Parathyroid adenoma (tissue), 2 donors: ENCODE data around the gene KCNN1.

Experiments used
- H2AFZ ChIP-seq: fragments of 300-600 bp; sonication (generic); one replicate; pipeline ENCODE4 v1.7.0; 2017; ENCODE audit warnings: antibody characterized with exemption, mild to moderate bottlenecking
- H3K27ac ChIP-seq: fragments of 300-600 bp; sonication (generic); one replicate; pipeline ENCODE4 v1.7.0; 2017
- H3K27me3 ChIP-seq: fragments of 300-600 bp; sonication (generic); one replicate; pipeline ENCODE4 v1.7.0; 2017; ENCODE audit warnings: low read length; ENCODE audit not compliant: control insufficient read depth, insufficient read depth
- H3K36me3 ChIP-seq: fragments of 300-600 bp; sonication (generic); one replicate; pipeline ENCODE4 v1.7.0; 2017; ENCODE audit warnings: low read length; ENCODE audit not compliant: control insufficient read depth, insufficient read depth
- H3K4me1 ChIP-seq: fragments of 300-600 bp; sonication (generic); one replicate; pipeline ENCODE4 v1.7.0; 2017; ENCODE audit warnings: control low read depth
- H3K4me2 ChIP-seq: fragments of 300-600 bp; sonication (generic); one replicate; pipeline ENCODE4 v1.7.0; 2017; ENCODE audit warnings: low read length
- H3K4me3 ChIP-seq: fragments of 300-600 bp; sonication (generic); one replicate; pipeline ENCODE4 v1.7.0; 2017; ENCODE audit warnings: low read depth, low read length
- H3K79me2 ChIP-seq: fragments of 300-600 bp; sonication (generic); one replicate; pipeline ENCODE4 v1.7.0; 2017; ENCODE audit warnings: control low read depth
- H3K9ac ChIP-seq: fragments of 300-600 bp; sonication (generic); one replicate; pipeline ENCODE4 v1.7.0; 2017; ENCODE audit warnings: mild to moderate bottlenecking
- H3K9me3 ChIP-seq: fragments of 300-600 bp; sonication (generic); one replicate; pipeline ENCODE4 v1.7.0; 2017; ENCODE audit warnings: low read length; ENCODE audit not compliant: control insufficient read depth
- TF ChIP-seq, protein P1 (sequence below): fragments of 300-600 bp; sonication (generic); IDR thresholded peaks from one replicate; pipeline ENCODE4 v1.7.0; 2017; ENCODE audit warnings: antibody characterized with exemption, mild to moderate bottlenecking
- donor health status: primary hyperparathyroidism.

The KCNN1 gene

DNA sequence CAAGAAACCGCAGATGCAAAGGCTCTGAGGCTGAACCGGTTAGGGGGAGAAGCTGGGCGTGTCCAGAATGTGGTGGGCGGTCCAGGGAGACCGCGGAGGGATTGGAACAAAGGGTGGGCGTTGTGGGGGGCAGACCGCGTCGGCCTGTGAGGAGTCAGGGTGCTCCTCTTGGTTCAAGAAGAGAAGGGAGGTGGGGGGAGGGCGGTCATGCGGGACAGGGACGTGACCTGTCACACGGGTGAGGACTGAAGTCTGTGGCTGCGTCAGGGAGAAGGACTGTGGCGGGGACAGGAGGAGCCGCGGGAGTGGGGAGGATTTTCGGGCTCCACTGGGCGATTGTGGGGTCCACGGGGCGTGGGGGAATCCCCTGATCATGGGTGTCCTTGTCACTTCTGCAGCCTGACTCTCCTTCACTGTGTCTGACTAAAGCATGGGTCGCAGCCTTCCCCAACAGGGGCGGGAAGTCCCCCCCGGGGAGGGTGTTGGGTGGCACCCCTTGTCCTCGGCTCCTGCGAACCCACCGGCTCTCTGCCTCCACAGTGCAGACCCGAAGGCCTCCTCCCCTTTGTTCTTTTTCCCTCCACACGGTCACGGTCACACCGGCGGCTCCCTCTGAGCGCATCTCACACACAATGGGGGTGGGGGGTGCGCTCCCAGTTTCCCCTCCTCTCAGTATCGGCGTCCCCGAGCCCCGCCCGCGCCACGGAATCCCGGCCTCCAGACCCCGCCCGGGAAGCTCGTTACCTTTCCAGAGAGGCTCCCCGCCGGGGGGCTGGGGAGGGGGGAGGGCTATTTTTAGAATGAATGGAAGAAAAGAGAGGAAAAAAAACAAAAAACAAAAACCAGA is 16.4 kb upstream of the KCNN1 start:
- no peak overlapping the region for H3K27ac ChIP-seq
- no peaks in the 10 kb centered on the region for H3K79me2 ChIP-seq
- TF ChIP-seq, protein P1, sequence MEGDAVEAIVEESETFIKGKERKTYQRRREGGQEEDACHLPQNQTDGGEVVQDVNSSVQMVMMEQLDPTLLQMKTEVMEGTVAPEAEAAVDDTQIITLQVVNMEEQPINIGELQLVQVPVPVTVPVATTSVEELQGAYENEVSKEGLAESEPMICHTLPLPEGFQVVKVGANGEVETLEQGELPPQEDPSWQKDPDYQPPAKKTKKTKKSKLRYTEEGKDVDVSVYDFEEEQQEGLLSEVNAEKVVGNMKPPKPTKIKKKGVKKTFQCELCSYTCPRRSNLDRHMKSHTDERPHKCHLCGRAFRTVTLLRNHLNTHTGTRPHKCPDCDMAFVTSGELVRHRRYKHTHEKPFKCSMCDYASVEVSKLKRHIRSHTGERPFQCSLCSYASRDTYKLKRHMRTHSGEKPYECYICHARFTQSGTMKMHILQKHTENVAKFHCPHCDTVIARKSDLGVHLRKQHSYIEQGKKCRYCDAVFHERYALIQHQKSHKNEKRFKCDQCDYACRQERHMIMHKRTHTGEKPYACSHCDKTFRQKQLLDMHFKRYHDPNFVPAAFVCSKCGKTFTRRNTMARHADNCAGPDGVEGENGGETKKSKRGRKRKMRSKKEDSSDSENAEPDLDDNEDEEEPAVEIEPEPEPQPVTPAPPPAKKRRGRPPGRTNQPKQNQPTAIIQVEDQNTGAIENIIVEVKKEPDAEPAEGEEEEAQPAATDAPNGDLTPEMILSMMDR: no peak
- no peaks in the 10 kb centered on the region for H3K9me3 ChIP-seq
- no peaks in the 10 kb centered on the region for H3K27me3 ChIP-seq
- peaks cover 14% of the 10 kb centered on the region for H3K4me1 ChIP-seq
- H3K36me3 ChIP-seq: no peaks in the 10 kb centered on the region
- peak overlapping the region; percentile 10 for H2AFZ ChIP-seq
- peak overlapping the region; percentile 24 for H3K4me3 ChIP-seq
- H3K9ac ChIP-seq: no peak overlapping the region
- peak overlapping the region; percentile 71 for H3K4me2 ChIP-seq

- Histone ChIP-seq H3K27me3 (no peaks in the 10 kb centered on the region), H3K4me1 (peaks cover 14% of the 10 kb centered on the region), H3K9ac (no peak overlapping the region), H2AFZ (no peak overlapping the region), H3K4me3 (peak overlapping the region; percentile 24), H3K79me2 (no peaks in the 10 kb centered on the region), H3K9me3 (no peaks in the 10 kb centered on the region), H3K27ac (no peak overlapping the region), H3K4me2 (peak overlapping the region; percentile 71), H3K36me3 (no peaks in the 10 kb centered on the region)
- TF ChIP-seq, protein P1: no peak
These were observed 15.5 kb upstream of the KCNN1 start for GRCh38 chr19:17951157-17951989.

DNA sequence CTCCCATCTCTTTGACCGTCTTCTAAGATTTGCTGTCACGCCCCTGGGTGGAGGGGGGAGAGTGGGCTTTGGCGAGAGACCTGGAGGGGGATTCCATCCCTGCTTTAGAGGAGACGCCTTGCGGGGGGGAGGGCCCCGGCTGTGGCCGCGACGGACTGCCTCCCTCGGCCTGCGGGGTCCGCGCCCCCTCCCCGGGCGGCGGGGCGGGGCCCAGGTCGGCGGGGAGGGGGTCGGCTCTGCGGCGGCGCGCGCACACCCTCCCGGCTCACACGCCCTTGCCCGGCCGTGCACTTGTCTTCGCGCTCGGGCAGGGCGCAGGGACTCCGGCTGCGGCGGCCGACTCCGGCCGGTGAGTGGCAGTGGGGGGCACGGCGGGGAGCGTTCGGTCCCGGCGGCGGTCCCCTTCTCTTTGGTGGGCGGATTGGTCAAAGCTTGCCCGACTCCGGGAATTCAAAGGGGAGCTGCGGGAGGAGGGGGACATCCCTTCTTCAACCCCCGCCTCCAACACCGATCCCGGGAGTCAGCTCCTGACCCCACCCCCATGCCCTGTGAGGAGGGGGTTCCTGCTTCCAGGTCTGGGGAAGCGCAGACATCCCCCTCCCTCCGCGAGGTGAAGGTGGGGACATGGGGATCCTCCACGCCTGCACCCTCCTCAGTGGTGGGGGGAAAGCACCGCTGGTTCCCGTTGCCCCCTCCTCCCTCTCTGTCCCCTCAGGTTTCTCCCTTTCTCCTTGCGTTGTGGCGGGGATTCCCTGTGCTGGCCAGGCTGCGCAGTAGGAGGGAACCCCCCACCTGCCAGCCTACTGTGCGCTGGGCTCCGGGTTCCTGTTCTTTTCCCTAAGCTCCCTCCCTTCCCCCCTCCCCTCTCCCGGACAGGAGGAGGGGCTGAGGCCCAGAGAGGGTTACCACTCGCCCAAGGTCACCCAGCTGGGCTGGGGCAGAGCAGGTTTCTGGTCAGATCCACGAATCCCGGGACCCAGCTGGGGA is 14.6 kb upstream of the KCNN1 start:
- no peaks in the 10 kb centered on the region for H3K79me2 ChIP-seq
- peak overlapping the region; percentile 24 for H3K4me3 ChIP-seq
- no peak overlapping the region for H3K27ac ChIP-seq
- H3K27me3 ChIP-seq: no peaks in the 10 kb centered on the region
- peaks cover 14% of the 10 kb centered on the region for H3K4me1 ChIP-seq
- H2AFZ ChIP-seq: no peak overlapping the region
- H3K36me3 ChIP-seq: no peaks in the 10 kb centered on the region
- peak overlapping the region; percentile 71 for H3K4me2 ChIP-seq
- no peak overlapping the region for H3K9ac ChIP-seq
- H3K9me3 ChIP-seq: no peaks in the 10 kb centered on the region
- TF ChIP-seq, protein P1: no peak

DNA sequence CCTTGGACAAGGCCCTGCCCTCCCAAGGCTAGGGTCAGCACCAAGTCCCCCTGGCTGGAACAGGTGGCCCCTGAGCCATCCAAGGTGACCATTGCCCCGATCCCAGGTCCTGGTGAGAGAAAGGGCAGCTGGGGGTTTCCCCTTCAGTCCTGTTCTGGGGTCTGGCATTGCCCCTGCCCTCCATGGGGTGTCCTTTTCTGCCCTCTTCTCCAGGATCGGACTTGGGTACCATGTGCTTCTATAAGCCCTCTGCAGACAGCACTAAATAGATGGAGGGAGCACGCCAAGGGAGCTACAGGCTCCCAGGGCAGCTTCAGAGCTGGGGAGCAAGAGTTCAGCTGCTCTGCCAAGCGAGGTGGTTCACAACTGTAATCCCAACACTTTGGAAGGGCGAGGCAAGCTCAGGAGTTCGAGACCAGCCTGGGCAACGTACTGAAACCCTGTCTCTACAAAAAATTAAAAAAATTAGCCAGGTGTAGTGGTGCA is 13.5 kb upstream of the KCNN1 start:
- no peaks in the 10 kb centered on the region for H3K36me3 ChIP-seq
- H3K4me1 ChIP-seq: peaks cover 14% of the 10 kb centered on the region
- H3K9ac ChIP-seq: no peak overlapping the region
- H2AFZ ChIP-seq: no peak overlapping the region
- no peak overlapping the region for H3K4me2 ChIP-seq
- no peak overlapping the region for H3K27ac ChIP-seq
- no peaks in the 10 kb centered on the region for H3K27me3 ChIP-seq
- TF ChIP-seq, protein P1: no peak
- no peak overlapping the region for H3K4me3 ChIP-seq
- no peaks in the 10 kb centered on the region for H3K79me2 ChIP-seq
- no peaks in the 10 kb centered on the region for H3K9me3 ChIP-seq
